Mesenchymal stem cell (in vitro differentiated cells and primary cell): ENCODE data around the gene DCDC2.
A peak's percentile ranks its signal among the peaks of the same experiment; 100 is the strongest.
"Not testable (repeated sequence)": the region's sequence is repeated elsewhere in the genome, so short reads cannot be mapped to it uniquely, and the experiment has no call there.

Experiments used
- DNase-seq: peaks from one replicate; pipeline ENCODE4 v3.0.0-alpha.2; 2013
- H2AFZ ChIP-seq: one replicate; pipeline ENCODE4 v1.6.1; 2013; ENCODE audit warnings: low read depth, mild to moderate bottlenecking, control low read depth, inconsistent platforms, low read length, moderate library complexity
- H2AK5ac ChIP-seq: 2 replicates; pipeline ENCODE4 v1.6.1; 2013; ENCODE audit warnings: low read length, moderate library complexity, mild to moderate bottlenecking, inconsistent platforms; ENCODE audit not compliant: severe bottlenecking
- H2BK120ac ChIP-seq: one replicate; pipeline ENCODE4 v1.6.1; 2013; ENCODE audit warnings: low read depth, mild to moderate bottlenecking, inconsistent platforms, low read length, moderate library complexity
- H2BK12ac ChIP-seq, 2 experiments: one replicate each; pipeline ENCODE4 v1.6.1; 2013; ENCODE audit warnings: inconsistent platforms in 2 of 2, low read length in 2 of 2, mild to moderate bottlenecking in 2 of 2, moderate library complexity in 2 of 2, control low read depth in 1 of 2
- H2BK15ac ChIP-seq: one replicate; pipeline ENCODE4 v1.6.1; 2013; ENCODE audit warnings: mild to moderate bottlenecking, low read depth, inconsistent platforms; ENCODE audit not compliant: poor library complexity, severe bottlenecking
- H2BK5ac ChIP-seq: 2 replicates; pipeline ENCODE4 v1.6.1; 2013; ENCODE audit warnings: low read depth, mild to moderate bottlenecking, low read length, control low read depth, inconsistent platforms; ENCODE audit not compliant: poor library complexity, severe bottlenecking
- H3K14ac ChIP-seq, 2 experiments: one replicate each; pipeline ENCODE4 v1.6.1; 2013; ENCODE audit warnings: inconsistent platforms in 2 of 2, low read length in 2 of 2, control low read depth in 1 of 2, mild to moderate bottlenecking in 1 of 2, moderate library complexity in 1 of 2
- H3K18ac ChIP-seq, 2 experiments: one replicate each; pipeline ENCODE4 v1.6.1; 2013; ENCODE audit warnings: inconsistent platforms in 2 of 2, low read length in 2 of 2, control low read depth in 1 of 2, low read depth in 1 of 2, mild to moderate bottlenecking in 1 of 2
- H3K23ac ChIP-seq, 2 experiments: one replicate each; pipeline ENCODE4 v1.6.1; 2013; ENCODE audit warnings: inconsistent platforms in 2 of 2, low read length in 2 of 2, mild to moderate bottlenecking in 2 of 2, moderate library complexity in 2 of 2, control low read depth in 1 of 2
- H3K27ac ChIP-seq: 2 replicates; pipeline ENCODE4 v1.5.1; 2013; ENCODE audit warnings: mild to moderate bottlenecking, moderate library complexity, low read length, control low read depth, inconsistent platforms; ENCODE audit not compliant: poor library complexity, severe bottlenecking
- H3K27me3 ChIP-seq, 2 experiments: 2 replicates each; pipeline versions ENCODE4 v1.6.1 to v1.7.0; 2013; ENCODE audit warnings: low read length in 2 of 2, mild to moderate bottlenecking in 2 of 2, moderate library complexity in 2 of 2, control low read depth in 1 of 2, inconsistent platforms in 1 of 2; ENCODE audit not compliant: control insufficient read depth in 1 of 2, insufficient read depth in 1 of 2
- H3K36me3 ChIP-seq, 2 experiments: 2 replicates each; pipeline versions ENCODE4 v1.6.1 to v1.7.0; 2013; ENCODE audit warnings: low read length in 2 of 2, control low read depth in 1 of 2, inconsistent platforms in 1 of 2, low read depth in 1 of 2, mild to moderate bottlenecking in 1 of 2; ENCODE audit not compliant: insufficient read depth in 2 of 2, control insufficient read depth in 1 of 2
- H3K4ac ChIP-seq, 2 experiments: one replicate each; pipeline ENCODE4 v1.6.1; 2013; ENCODE audit warnings: inconsistent platforms in 2 of 2, low read length in 2 of 2, mild to moderate bottlenecking in 2 of 2, moderate library complexity in 2 of 2, control low read depth in 1 of 2, low read depth in 1 of 2
- H3K4me1 ChIP-seq: 2 replicates; pipeline ENCODE4 v1.6.1; 2013; ENCODE audit warnings: low read depth, low read length, control low read depth; ENCODE audit not compliant: control insufficient read depth, insufficient read depth
- H3K4me2 ChIP-seq: 2 replicates; pipeline ENCODE4 v1.6.1; 2013; ENCODE audit warnings: low read length, mild to moderate bottlenecking, inconsistent platforms; ENCODE audit not compliant: poor library complexity, severe bottlenecking
- H3K4me3 ChIP-seq, 2 experiments: 2 replicates each; pipeline versions ENCODE4 v1.5.1 to v1.7.0; 2013; ENCODE audit warnings: low read length in 2 of 2, mild to moderate bottlenecking in 2 of 2, control low read depth in 1 of 2, low read depth in 1 of 2; ENCODE audit not compliant: insufficient read depth in 1 of 2
- H3K79me1 ChIP-seq: replicated peaks from 2 replicates; pipeline ENCODE4 v1.6.1; 2013; ENCODE audit warnings: mild to moderate bottlenecking, control low read depth, low read length, inconsistent platforms; ENCODE audit not compliant: poor library complexity, severe bottlenecking
- H3K9ac ChIP-seq: 2 replicates; pipeline ENCODE4 v1.7.0; 2013; ENCODE audit warnings: mild to moderate bottlenecking, low read length, moderate library complexity
- H3K9me3 ChIP-seq: 2 replicates; pipeline ENCODE4 v1.7.0; 2013; ENCODE audit warnings: mild to moderate bottlenecking, low read length; ENCODE audit not compliant: control insufficient read depth
- H4K8ac ChIP-seq: one replicate; pipeline ENCODE4 v1.6.1; 2013; ENCODE audit warnings: inconsistent platforms, mild to moderate bottlenecking, low read length, moderate library complexity
- H4K91ac ChIP-seq: one replicate; pipeline ENCODE4 v1.6.1; 2013; ENCODE audit warnings: mild to moderate bottlenecking, low read length, inconsistent platforms
- WGBS: methylation state at CpG from one replicate; pipeline ENCODE4 v1.1.7; 2013; ENCODE audit warnings: mixed read lengths; 5-methylcytosine and 5-hydroxymethylcytosine counted together

The DCDC2 gene

DNA sequence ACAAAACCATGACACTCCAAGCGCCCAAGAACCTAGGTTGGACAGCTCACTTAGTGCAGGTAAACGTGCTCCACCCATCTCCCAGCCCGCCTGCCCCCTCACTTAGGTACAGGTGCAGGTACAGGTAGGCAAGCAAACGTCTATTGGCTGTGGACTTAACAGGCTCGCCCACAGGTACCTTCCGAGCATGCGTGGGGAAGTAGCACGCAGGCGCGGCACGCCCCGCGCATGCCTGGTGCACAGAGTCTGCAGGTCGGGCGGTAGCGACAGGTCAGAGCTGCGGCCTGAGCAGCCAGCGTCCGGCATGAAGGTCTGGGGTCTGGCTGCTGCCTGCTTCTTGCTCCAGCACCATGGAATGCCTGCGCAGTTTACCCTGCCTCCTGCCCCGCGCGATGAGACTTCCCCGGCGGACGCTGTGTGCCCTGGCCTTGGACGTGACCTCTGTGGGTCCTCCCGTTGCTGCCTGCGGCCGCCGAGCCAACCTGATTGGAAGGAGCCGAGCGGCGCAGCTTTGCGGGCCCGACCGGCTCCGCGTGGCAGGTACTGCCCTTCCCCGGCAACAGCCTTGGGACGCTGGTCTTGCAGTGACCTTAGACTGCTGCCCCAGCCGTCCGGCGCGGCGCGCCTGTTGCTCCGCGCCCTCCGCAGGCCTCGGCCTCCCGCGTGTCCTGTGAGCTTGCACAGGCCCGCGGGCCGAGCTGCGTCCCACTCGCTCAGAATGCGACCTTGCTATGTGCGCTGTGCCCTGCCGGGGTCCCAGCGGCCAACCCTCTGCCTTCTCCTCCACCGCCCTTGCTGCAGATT lies 45.0 kb upstream of the DCDC2 start, which contains the start of gene MRS2:
TSS of gene MRS2 (plus strand) at position 240 of the 804 bp plus-strand sequence. CDS start at position 351, 111 bp downstream.
- Histone ChIP-seq H3K4me3 (peak within 1 kb of the TSS; percentile 88 to 97), H3K9ac (peak within 1 kb of the TSS; percentile 96), H4K91ac (peak within 1 kb of the TSS; percentile 75), H3K23ac (peak within 1 kb of the TSS in 1 of 2 experiments; percentile 37), H2AK5ac (peak within 1 kb of the TSS; percentile 49), H3K9me3 (no peaks in the 10 kb centered on the region), H3K4ac (peak within 1 kb of the TSS; percentile 58 to 75), H2AFZ (peak within 1 kb of the TSS; percentile 83), H3K18ac (peak within 1 kb of the TSS; percentile 80 to 92), H2BK5ac (peak within 1 kb of the TSS; percentile 85), H3K4me1 (peaks cover 8% of the 10 kb centered on the region), H3K27me3 (peaks cover 0 to 6% of the 10 kb centered on the region in 2 experiments), H3K4me2 (peak within 1 kb of the TSS; percentile 50), H2BK120ac (peak within 1 kb of the TSS; percentile 15), H3K79me1 (peaks cover 4% of the 10 kb centered on the region), H4K8ac (peak within 1 kb of the TSS; percentile 98), H2BK15ac (peak within 1 kb of the TSS; percentile 86), H3K36me3 (peaks cover 6 to 23% of the 10 kb centered on the region in 2 experiments), H3K27ac (peak within 1 kb of the TSS; percentile 96), H3K14ac (peak within 1 kb of the TSS in 1 of 2 experiments; percentile 92), H2BK12ac (peak within 1 kb of the TSS in 1 of 2 experiments; percentile 7)
- WGBS: under 1% methylated on average over 62 of the region's 63 CpGs
- peak; percentile 73 for DNase-seq

DNA sequence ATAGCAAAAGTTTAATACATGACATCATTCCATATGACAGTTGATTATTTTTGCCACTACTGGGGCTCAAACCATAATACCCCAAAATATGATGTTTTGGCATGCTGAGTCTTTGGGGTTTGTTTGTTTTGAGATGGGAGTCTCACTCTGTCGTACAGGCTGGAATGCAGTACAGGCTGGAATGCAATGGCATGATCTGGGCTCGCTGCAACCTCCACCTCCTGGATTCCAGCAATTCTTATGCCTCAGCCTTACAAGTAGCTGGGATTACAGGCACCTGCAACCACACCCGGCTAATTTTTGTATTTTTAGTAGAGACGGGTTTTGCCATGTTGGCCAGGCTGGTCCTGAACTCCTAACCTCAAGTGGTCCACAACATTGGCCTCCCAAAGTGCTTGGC lies 43.6 kb upstream of the DCDC2 start:
- peak overlapping the region; percentile 77 for H3K27ac ChIP-seq
- DNase-seq: no peak
- H2BK15ac ChIP-seq: no peak overlapping the region
- no peak overlapping the region for H3K23ac ChIP-seq
- no peak overlapping the region for H4K8ac ChIP-seq
- no peak overlapping the region for H2BK12ac ChIP-seq
- H2AFZ ChIP-seq: no peak overlapping the region
- WGBS: 55% methylated on average over 4 of the region's 4 CpGs
- peaks cover 5% of the 10 kb centered on the region for H3K4me1 ChIP-seq
- no peak overlapping the region for H3K14ac ChIP-seq
- H3K18ac ChIP-seq: no peak overlapping the region
- no peaks in the 10 kb centered on the region for H3K9me3 ChIP-seq
- no peak overlapping the region for H2BK5ac ChIP-seq
- H3K79me1 ChIP-seq: peaks cover 2% of the 10 kb centered on the region
- no peak overlapping the region for H3K4me3 ChIP-seq
- no peak overlapping the region for H3K4me2 ChIP-seq
- H4K91ac ChIP-seq: no peak overlapping the region
- peaks cover 3 to 11% of the 10 kb centered on the region in 2 experiments for H3K36me3 ChIP-seq
- no peak overlapping the region for H3K9ac ChIP-seq
- no peak overlapping the region for H2BK120ac ChIP-seq
- H3K27me3 ChIP-seq: peaks cover 0 to 6% of the 10 kb centered on the region in 2 experiments
- H2AK5ac ChIP-seq: no peak overlapping the region
- H3K4ac ChIP-seq: no peak overlapping the region

DNA sequence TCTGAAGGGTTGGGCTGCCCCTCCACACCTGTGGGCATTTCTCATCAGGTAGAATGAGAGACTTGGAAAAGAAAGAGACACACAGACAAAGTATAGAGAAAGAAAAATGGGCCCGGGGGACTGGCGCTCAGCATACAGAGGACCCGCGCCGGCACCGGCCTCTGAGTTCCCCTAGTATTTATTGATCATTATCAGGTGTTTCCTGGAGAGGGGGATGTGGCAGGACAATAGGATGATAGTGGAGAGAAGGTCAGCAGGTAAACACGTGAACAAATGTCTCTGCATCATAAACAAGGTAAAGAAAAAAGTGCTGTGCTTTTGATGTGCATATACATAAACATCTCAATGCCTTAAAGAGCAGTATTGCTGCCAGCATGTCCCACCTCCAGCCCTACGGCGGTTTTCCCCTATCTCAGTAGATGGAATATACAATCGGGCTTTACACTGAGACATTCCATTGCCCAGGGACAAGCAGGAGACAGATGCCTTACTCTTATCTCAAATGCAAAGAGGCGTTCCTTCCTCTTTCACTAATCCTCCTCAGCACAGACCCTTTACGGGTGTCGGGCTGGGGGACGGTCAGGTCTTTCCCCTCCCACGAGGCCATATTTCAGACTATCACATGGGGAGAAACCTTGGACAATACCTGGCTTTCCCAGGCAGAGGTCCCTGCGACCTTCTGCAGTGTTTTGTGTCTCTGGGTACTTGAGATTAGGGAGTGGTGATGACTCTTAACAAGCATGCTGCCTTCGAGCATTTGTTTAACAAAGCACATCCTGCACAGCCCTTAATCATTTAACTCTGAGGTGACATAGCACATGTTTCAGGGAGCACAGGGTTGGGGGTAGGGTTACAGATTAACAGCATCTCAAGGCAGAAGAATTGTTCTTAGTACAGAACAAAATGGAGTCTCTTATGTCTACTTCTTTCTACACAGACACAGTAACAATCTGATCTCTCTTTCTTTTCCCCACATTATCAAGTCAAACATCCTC lies 42.5 kb upstream of the DCDC2 start:
- not testable (repeated sequence) for H3K9ac ChIP-seq, H3K23ac ChIP-seq, H3K4ac ChIP-seq, H3K4me2 ChIP-seq, H2AFZ ChIP-seq, H3K4me1 ChIP-seq, H3K27me3 ChIP-seq, H3K14ac ChIP-seq, H4K91ac ChIP-seq, H3K79me1 ChIP-seq, H2AK5ac ChIP-seq, H4K8ac ChIP-seq, H3K9me3 ChIP-seq, H3K18ac ChIP-seq, H3K4me3 ChIP-seq, H2BK120ac ChIP-seq, H3K36me3 ChIP-seq, H2BK5ac ChIP-seq, H2BK12ac ChIP-seq, DNase-seq, H2BK15ac ChIP-seq
- 5% methylated on average over 10 of the region's 17 CpGs for WGBS
- H3K27ac ChIP-seq: peak overlapping the region; percentile 47
